Esophagus muscularis mucosa (tissue), 4 donors: ENCODE measurements around the gene CCDC158. TPM values are rescaled to one million over a fixed set of nuclear protein-coding genes. Genes with fewer than 3 reads are reported as not detected.
A peak's percentile ranks its signal among the peaks of the same experiment; 100 is the strongest.
"Not testable (repeated sequence)": the region's sequence is repeated elsewhere in the genome, so short reads cannot be mapped to it uniquely, and the experiment has no call there.

Source experiments
- DNase-seq: peaks from one replicate; pipeline ENCODE4 v3.0.0-alpha.2; 2017; ENCODE audit errors: extremely low spot score
- H3K27ac ChIP-seq, 4 donors: fragments of 200-600 bp; sonication (generic); replicated peaks in 1 of 4; 1 replicate in 3 of 4; 2 replicates in 1 of 4; pipeline ENCODE4 v1.5.1; 2016 to 2019; ENCODE audit warnings: mild to moderate bottlenecking in 1 of 4
- H3K27me3 ChIP-seq, 4 donors: fragments of 200-600 bp; sonication (generic); one replicate each; pipeline versions ENCODE4 v1.5.1 to v1.6.0; 2016 to 2019
- H3K36me3 ChIP-seq, 4 donors: fragments of 200-600 bp; sonication (generic); one replicate each; pipeline ENCODE4 v1.5.1; 2016 to 2019
- H3K4me1 ChIP-seq, 4 donors: fragments of 200-600 bp; sonication (generic); one replicate each; pipeline ENCODE4 v1.5.1; 2016 to 2019
- H3K4me3 ChIP-seq, 4 donors: fragments of 200-600 bp; sonication (generic); 1 replicate in 2 of 4; 2 replicates in 2 of 4; pipeline ENCODE4 v1.5.1; 2016 to 2019; ENCODE audit warnings: mild to moderate bottlenecking in 4 of 4, moderate library complexity in 1 of 4
- H3K9me3 ChIP-seq, 4 donors: fragments of 200-600 bp; sonication (generic); 1 replicate in 3 of 4; 2 replicates in 1 of 4; pipeline ENCODE4 v1.5.1; 2016 to 2019
- EP300 ChIP-seq: sonication (generic); formaldehyde crosslinking; IDR thresholded peaks from one replicate; pipeline ENCODE4 v1.6.1; 2017; ENCODE audit warnings: antibody characterized with exemption
- POLR2A ChIP-seq: fragments of 450-650 bp; IDR thresholded peaks from one replicate; pipeline ENCODE4 v1.6.1; 2017; ENCODE audit warnings: antibody characterized with exemption, moderate library complexity, mild to moderate bottlenecking, low read depth
- POLR2AphosphoS5 ChIP-seq, 2 donors: sonication (generic); formaldehyde crosslinking; IDR thresholded peaks; one replicate each; pipeline ENCODE4 v1.6.1; 2017; ENCODE audit warnings: antibody characterized with exemption in 2 of 2
- whole genome bisulfite sequencing: methylation state at CpG from one replicate; pipeline ENCODE4 v1.1.5; 2018; 5-methylcytosine and 5-hydroxymethylcytosine counted together
- intact Hi-C: fragments of 100-400 bp; cut with DNase I; formaldehyde crosslinking; loops from one replicate; pipeline ENCODE4 v1.15.1; 2023
- total RNA-seq, 4 donors: library from RNA; depleted of rRNA; stranded (reverse); fragments of >200 nt; gene quantifications; one replicate each; pipeline versions ENCODE4 v1.1.0 to v1.2.1, GENCODE V29; 2016
- TF ChIP-seq, protein P1 (sequence below), 3 experiments: fragments of 200-600 bp in 2 of 3; fragments of 450-650 bp in 1 of 3; sonication (generic) in 2 of 3; IDR thresholded peaks; one replicate each; pipeline ENCODE4 v1.5.1; 2017 to 2019; ENCODE audit warnings: antibody characterized with exemption in 3 of 3, mild to moderate bottlenecking in 2 of 3, moderate library complexity in 1 of 3

The CCDC158 gene
- total RNA-seq, 4 donors from 2014 or later: 0.66 to 1.8 (median 1.3) TPM

GRCh38 chr4:76459291-76459723 is 38.4 kb upstream of the CCDC158 start:
- H3K27ac ChIP-seq: peak overlapping the region; percentile 67 to 78 (median 76)
- no peaks in the 10 kb centered on the region for H3K27me3 ChIP-seq
- TF ChIP-seq POLR2A: no peak
- peak; percentile 17 to 58 for TF ChIP-seq POLR2AphosphoS5 (IDR thresholded peaks at IDR 0.05)
- peaks cover 7 to 25% (median 14%) of the 10 kb centered on the region in 4 donors for H3K4me1 ChIP-seq
- peaks cover 0 to 12% (median 3%) of the 10 kb centered on the region in 4 donors for H3K9me3 ChIP-seq
- WGBS: 43% methylated on average over 11 of the region's 11 CpGs
- H3K4me3 ChIP-seq: peak overlapping the region in 3 of 4 donors; percentile 8 to 24 (median 9)
- no peak for DNase-seq
- intact Hi-C loops: no loop called here
- no peaks in the 10 kb centered on the region for H3K36me3 ChIP-seq

DNA sequence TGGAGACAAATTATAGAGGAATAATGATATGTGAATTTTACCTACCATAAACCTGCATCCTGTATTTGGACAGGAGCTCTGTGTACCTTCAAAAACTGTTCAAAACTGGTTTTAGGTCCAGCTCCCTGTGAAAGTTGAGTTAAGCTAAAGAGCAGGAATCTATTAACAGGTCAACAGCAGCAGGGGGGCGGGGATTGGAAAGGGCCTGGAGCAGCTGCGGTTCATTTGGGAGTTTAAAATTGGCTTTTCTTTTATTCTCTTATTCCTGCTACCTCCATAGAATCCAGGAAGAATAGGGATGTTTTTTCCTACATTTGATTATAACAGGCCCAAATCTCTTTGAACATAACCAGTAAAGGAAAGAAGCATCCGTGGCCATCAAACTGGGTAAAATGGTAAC is 37.9 kb upstream of the CCDC158 start:
- intact Hi-C loops: no loop called here
- Histone ChIP-seq H3K27me3 (no peaks in the 10 kb centered on the region), H3K9me3 (peaks cover 0 to 9% (median 2%) of the 10 kb centered on the region in 4 donors), H3K36me3 (no peaks in the 10 kb centered on the region), H3K4me1 (peaks cover 7 to 25% (median 14%) of the 10 kb centered on the region in 4 donors), H3K4me3 (no peak overlapping the region), H3K27ac (peak overlapping the region; percentile 67 to 78 (median 76))
- no peak for DNase-seq
- WGBS: 57% methylated on average over 3 of the region's 3 CpGs
- TF ChIP-seq POLR2A (no peak), POLR2AphosphoS5 (IDR thresholded peaks at IDR 0.05) (no peak), EP300 (no peak)
- TF ChIP-seq, protein P1, sequence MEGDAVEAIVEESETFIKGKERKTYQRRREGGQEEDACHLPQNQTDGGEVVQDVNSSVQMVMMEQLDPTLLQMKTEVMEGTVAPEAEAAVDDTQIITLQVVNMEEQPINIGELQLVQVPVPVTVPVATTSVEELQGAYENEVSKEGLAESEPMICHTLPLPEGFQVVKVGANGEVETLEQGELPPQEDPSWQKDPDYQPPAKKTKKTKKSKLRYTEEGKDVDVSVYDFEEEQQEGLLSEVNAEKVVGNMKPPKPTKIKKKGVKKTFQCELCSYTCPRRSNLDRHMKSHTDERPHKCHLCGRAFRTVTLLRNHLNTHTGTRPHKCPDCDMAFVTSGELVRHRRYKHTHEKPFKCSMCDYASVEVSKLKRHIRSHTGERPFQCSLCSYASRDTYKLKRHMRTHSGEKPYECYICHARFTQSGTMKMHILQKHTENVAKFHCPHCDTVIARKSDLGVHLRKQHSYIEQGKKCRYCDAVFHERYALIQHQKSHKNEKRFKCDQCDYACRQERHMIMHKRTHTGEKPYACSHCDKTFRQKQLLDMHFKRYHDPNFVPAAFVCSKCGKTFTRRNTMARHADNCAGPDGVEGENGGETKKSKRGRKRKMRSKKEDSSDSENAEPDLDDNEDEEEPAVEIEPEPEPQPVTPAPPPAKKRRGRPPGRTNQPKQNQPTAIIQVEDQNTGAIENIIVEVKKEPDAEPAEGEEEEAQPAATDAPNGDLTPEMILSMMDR (IDR thresholded peaks at IDR 0.05): no peak

DNA sequence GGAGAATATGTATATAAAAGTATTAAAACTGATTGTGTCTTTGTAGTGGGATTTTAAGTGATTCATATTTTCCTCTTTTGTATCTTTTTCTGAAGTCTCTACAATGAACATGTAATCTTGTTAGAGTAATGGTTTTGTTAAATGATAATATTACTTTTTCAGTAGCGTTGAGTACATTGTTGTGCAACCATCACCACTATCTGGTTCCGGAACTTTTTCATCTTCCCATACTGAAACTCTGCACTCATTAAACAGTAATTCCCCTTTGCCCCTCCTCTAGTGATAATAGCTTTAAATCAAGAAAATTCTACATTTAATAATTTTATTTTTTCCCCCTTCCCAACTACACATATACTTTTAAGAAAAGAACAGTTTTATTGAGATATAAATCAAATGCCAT is 37.4 kb upstream of the CCDC158 start:
- no peak for DNase-seq
- Histone ChIP-seq H3K4me1 (peaks cover 7 to 25% (median 14%) of the 10 kb centered on the region in 4 donors), H3K27me3 (no peaks in the 10 kb centered on the region), H3K9me3 (peaks cover 0 to 4% (median 0%) of the 10 kb centered on the region in 4 donors), H3K27ac (peak overlapping the region in 1 of 4 donors; percentile 78), H3K4me3 (no peak overlapping the region), H3K36me3 (no peaks in the 10 kb centered on the region)
- TF ChIP-seq POLR2A (no peak), POLR2AphosphoS5 (IDR thresholded peaks at IDR 0.05) (no peak), EP300 (no peak)
- TF ChIP-seq, protein P1 (IDR thresholded peaks at IDR 0.05): no peak
- WGBS: 92% methylated on average over 2 of the region's 2 CpGs
- intact Hi-C loops: no loop called here

DNA sequence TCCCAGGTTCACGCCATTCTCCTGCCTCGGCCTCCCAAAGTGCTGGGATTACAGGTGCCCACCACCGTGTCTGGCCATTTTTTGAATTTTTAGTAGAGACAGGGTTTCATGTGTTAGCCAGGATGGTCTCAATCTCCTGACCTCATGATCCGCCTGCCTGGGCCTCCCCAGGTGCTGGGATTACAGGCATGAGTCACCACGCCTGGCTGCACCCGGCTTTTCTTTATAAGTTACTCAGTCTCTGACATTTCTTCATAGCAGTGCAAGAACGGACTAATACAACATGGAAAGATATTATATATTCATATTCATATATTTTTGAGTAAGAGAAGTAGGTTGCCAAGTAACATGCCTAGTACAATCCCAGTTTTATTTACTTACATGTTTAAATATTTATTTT is 36.9 kb upstream of the CCDC158 start:
- no peaks in the 10 kb centered on the region for H3K36me3 ChIP-seq
- intact Hi-C loops: no loop called here
- no peak overlapping the region for H3K27ac ChIP-seq
- TF ChIP-seq EP300 (no peak), POLR2AphosphoS5 (IDR thresholded peaks at IDR 0.05) (no peak), POLR2A (no peak)
- TF ChIP-seq, protein P1 (IDR thresholded peaks at IDR 0.05): no peak
- H3K4me3 ChIP-seq: no peak overlapping the region
- no peak for DNase-seq
- H3K4me1 ChIP-seq: peaks cover 7 to 25% (median 14%) of the 10 kb centered on the region in 4 donors
- no peaks in the 10 kb centered on the region for H3K27me3 ChIP-seq
- 90% methylated on average over 7 of the region's 7 CpGs for WGBS
- H3K9me3 ChIP-seq: no peaks in the 10 kb centered on the region

- H3K27me3 ChIP-seq, H3K9me3 ChIP-seq, H3K4me3 ChIP-seq, intact Hi-C loops, H3K36me3 ChIP-seq, DNase-seq, H3K27ac ChIP-seq: not testable (repeated sequence)
- WGBS: 94% methylated on average over 6 of the region's 6 CpGs
- H3K4me1 ChIP-seq: peaks cover 4 to 27% (median 18%) of the 10 kb centered on the region in 4 donors
Observed at GRCh38 chr4:76454073-76454472, 33.1 kb upstream of the CCDC158 start.

DNA sequence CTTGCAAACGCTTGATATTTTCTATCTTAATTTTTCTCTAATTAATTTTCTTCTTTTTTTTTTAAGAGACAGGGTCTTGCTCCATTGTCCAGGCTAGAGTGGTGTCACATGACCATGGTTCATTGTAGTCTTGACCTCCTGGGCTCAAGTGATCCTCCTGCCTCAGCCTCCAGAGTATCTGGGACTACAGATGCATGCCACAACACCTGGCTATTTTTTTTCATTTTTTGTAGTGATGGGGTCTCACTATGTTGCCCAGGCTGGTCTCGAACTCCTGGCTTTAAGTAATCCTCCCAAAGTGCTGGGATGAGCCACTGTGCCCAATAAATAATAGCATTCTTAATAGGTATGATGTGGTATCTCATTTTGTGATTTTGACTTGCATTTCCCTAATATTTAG is 32.3 kb upstream of the CCDC158 start:
- H3K27ac ChIP-seq: no peak overlapping the region
- no peaks in the 10 kb centered on the region for H3K9me3 ChIP-seq
- intact Hi-C loops: no loop called here
- DNase-seq: no peak
- WGBS: 95% methylated on average over 2 of the region's 2 CpGs
- H3K4me1 ChIP-seq: peaks cover 0 to 27% (median 22%) of the 10 kb centered on the region in 4 donors
- TF ChIP-seq EP300: no peak
- TF ChIP-seq, protein P1 (IDR thresholded peaks at IDR 0.05): no peak
- TF ChIP-seq POLR2AphosphoS5 (IDR thresholded peaks at IDR 0.05): no peak
- no peak for TF ChIP-seq POLR2A
- H3K4me3 ChIP-seq: no peak overlapping the region
- no peaks in the 10 kb centered on the region for H3K27me3 ChIP-seq
- H3K36me3 ChIP-seq: no peaks in the 10 kb centered on the region
